K562 (cell line): ENCODE data around the gene SLC7A1. TPM values are rescaled to one million over a fixed set of nuclear protein-coding genes. Genes with fewer than 3 reads are reported as not detected.
A peak's percentile ranks its signal among the peaks of the same experiment; 100 is the strongest.

ENCODE experiments used
- ARID2 ChIP-seq: fragments of 450-650 bp; IDR thresholded peaks from 2 replicates; pipeline ENCODE4 v1.6.1; 2017; ENCODE audit warnings: antibody characterized with exemption, mild to moderate bottlenecking
- ATF1 ChIP-seq, 2 experiments: fragments of 450-650 bp in 1 of 2; IDR thresholded peaks; 2 replicates each; pipeline ENCODE4 v1.6.1; 2016; ENCODE audit warnings: missing compliant biosample characterization in 1 of 2, missing genetic modification characterization in 1 of 2
- BACH1 ChIP-seq: fragments of 200-800 bp; sonication (Bioruptor generic); IDR thresholded peaks from 2 replicates; pipeline ENCODE4 v1.6.1; 2016; ENCODE audit warnings: missing genetic modification characterization, missing compliant biosample characterization
- CEBPB ChIP-seq: fragments of 450-650 bp; IDR thresholded peaks from 2 replicates; pipeline ENCODE4 v1.6.1; 2016; ENCODE audit warnings: missing genetic modification characterization, missing compliant biosample characterization
- CEBPG ChIP-seq, 3 experiments: fragments of 200-800 bp in 1 of 3; sonication (Bioruptor generic) in 1 of 3; sonication (generic) in 1 of 3; formaldehyde crosslinking in 1 of 3; IDR thresholded peaks in 2 of 3; conservative IDR thresholded peaks in 1 of 3; 2 replicates each; pipeline versions ENCODE4 v1.6.1 to v1.8.0; 2016 to 2022; ENCODE audit warnings: missing compliant biosample characterization in 2 of 3, missing genetic modification characterization in 2 of 3, mild to moderate bottlenecking in 1 of 3, missing genetic modification reagents in 1 of 3
- DEAF1 ChIP-seq: fragments of 450-650 bp; formaldehyde crosslinking; IDR thresholded peaks from 2 replicates; pipeline ENCODE4 v1.4.0; 2020; ENCODE audit warnings: mild to moderate bottlenecking, moderate library complexity
- FOXP4 ChIP-seq: sonication (generic); formaldehyde crosslinking; IDR thresholded peaks from 2 replicates; pipeline ENCODE4 v1.8.0; 2022; ENCODE audit warnings: mild to moderate bottlenecking, missing genetic modification reagents, borderline replicate concordance
- GABPB2 ChIP-seq: fragments of 250-450 bp; sonication (Bioruptor Pico); conservative IDR thresholded peaks from 2 replicates; pipeline ENCODE4 v1.5.1; 2021; ENCODE audit warnings: mild to moderate bottlenecking
- NCOA4 ChIP-seq: fragments of 450-650 bp; IDR thresholded peaks from 2 replicates; pipeline ENCODE4 v1.6.1; 2018; ENCODE audit warnings: mild to moderate bottlenecking; ENCODE audit not compliant: partially characterized antibody
- PHB2 ChIP-seq: fragments of 450-650 bp; IDR thresholded peaks from 2 replicates; pipeline ENCODE4 v1.6.1; 2017; ENCODE audit warnings: low read depth
- POU5F1 ChIP-seq: fragments of 150-350 bp; IDR thresholded peaks from 2 replicates; pipeline ENCODE4 v1.6.1; 2014; ENCODE audit warnings: borderline replicate concordance, low read length, low read depth, mild to moderate bottlenecking; ENCODE audit not compliant: partially characterized antibody
- PRPF4 ChIP-seq: fragments of 200-400 bp; formaldehyde crosslinking; IDR thresholded peaks from one replicate; pipeline ENCODE4 v1.6.1; 2017; ENCODE audit warnings: low read length, low read depth, mild to moderate bottlenecking; ENCODE audit not compliant: insufficient read depth, poor library complexity, severe bottlenecking
- SNRNP70 ChIP-seq: fragments of 200-400 bp; formaldehyde crosslinking; optimal IDR thresholded peaks from 2 replicates; pipeline ENCODE3; 2017; ENCODE audit warnings: low read depth, low read length
- XRCC5 ChIP-seq: fragments of 200-400 bp; formaldehyde crosslinking; IDR thresholded peaks from 2 replicates; pipeline ENCODE4 v1.6.1; 2017; ENCODE audit warnings: low read depth, mild to moderate bottlenecking, low read length
- ZBTB7A ChIP-seq: IDR thresholded peaks from 2 replicates; pipeline ENCODE4 v1.6.1; 2011; ENCODE audit warnings: low read depth, mild to moderate bottlenecking, low read length, moderate library complexity, borderline replicate concordance; ENCODE audit not compliant: control insufficient read depth
- ZNF57 ChIP-seq: fragments of 450-650 bp; formaldehyde crosslinking; IDR thresholded peaks from 2 replicates; pipeline ENCODE4 v1.4.0; 2020; ENCODE audit warnings: mild to moderate bottlenecking, moderate library complexity
- ZNF586 ChIP-seq: fragments of 450-650 bp; formaldehyde crosslinking; conservative IDR thresholded peaks from 2 replicates; pipeline ENCODE4 v1.4.0; 2020; ENCODE audit warnings: mild to moderate bottlenecking, moderate library complexity
- ZNF717 ChIP-seq: fragments of 250-450 bp; sonication (Bioruptor Pico); IDR thresholded peaks from 2 replicates; pipeline ENCODE4 v1.5.0; 2021
- polyA plus RNA-seq, 8 experiments: library from polyadenylated mRNA; depleted of rRNA in 4 of 8; stranded (reverse) in 5 of 8; unstranded in 3 of 8; fragments of >200 nt; fragmentation: Nextera tagmentation in 2 of 8; fragmentation: Illumina TruSeq in 1 of 8; extraction: Ambion mirVana in 2 of 8; extraction: Trizol in 1 of 8; gene quantifications; 2 replicates each; pipeline versions ENCODE4 v1.2.1 to v1.2.3, GENCODE V29; 2011 to 2014; ENCODE audit warnings: inconsistent platforms in 1 of 8, missing spikeins in 1 of 8
- total RNA-seq, 7 experiments: library from RNA; depleted of rRNA in 6 of 7; stranded (reverse); fragments of >200 nt in 6 of 7; fragmentation: Illumina TruSeq in 2 of 7; extraction: Trizol in 2 of 7; gene quantifications; 2 replicates each; pipeline versions ENCODE4 v1.2.1 to v1.2.3, GENCODE V29; 2011 to 2021; ENCODE audit warnings: low replicate concordance in 1 of 7
- TF ChIP-seq, protein P1 (sequence below): IDR thresholded peaks from 2 replicates; pipeline ENCODE4 v1.6.1; 2011; ENCODE audit warnings: borderline replicate concordance, low read depth, mild to moderate bottlenecking, moderate library complexity, low read length; ENCODE audit not compliant: insufficient read depth, poor library complexity, severe bottlenecking
- TF ChIP-seq, protein P2 (sequence below): fragments of 250-450 bp; sonication (Bioruptor Pico); IDR thresholded peaks from 2 replicates; pipeline ENCODE4 v1.8.0; 2022; ENCODE audit warnings: moderate library complexity, mild to moderate bottlenecking, inconsistent platforms

Gene SLC7A1
- total and polyA plus RNA-seq, 9 of the 15 experiments (the other 6 are each of a cell fraction or from before 2014, with no cell fraction given), result 3.3 to 69.7 (median 10.8) TPM

DNA sequence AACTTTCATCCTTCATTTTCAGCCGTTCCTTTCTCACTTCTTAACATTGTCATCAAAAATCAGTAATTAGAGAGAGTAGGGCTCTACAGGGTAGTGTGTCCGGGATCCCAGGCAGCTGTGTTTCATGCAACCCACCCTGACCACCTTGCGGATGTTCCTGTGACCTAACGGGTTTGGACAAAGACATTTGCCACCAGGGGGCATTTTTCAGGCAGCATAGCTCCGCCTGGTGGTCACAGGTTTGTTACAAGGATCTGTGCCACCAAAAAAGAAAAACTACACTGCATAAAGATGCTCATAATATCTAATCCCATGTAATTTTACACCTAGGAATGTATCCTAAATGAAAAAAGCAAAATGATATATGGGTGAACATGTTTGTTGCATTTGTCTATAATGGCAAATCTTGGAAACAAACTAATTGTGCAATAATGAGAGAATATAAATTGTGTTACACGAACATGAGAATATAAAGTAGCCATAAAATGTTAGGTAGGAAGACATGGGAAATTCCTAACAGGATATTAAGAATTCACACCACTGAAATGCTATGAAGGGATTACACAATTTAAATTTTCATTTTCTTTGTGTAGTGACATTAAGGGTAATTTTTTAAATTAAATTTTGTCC, 123.0 kb downstream of the SLC7A1 start (continued):
- TF ChIP-seq CEBPG (CRISPR knock-in tag; IDR thresholded peaks at IDR 0.05) (no peak), CEBPG (tag; conservative IDR thresholded peaks at IDR 0.05 in 1 of 2, IDR thresholded peaks at IDR 0.05 in 1 of 2) (peak in 1 of 2 experiments; percentile 61; a peak in 2 of 4 replicates), ZNF57 (no peak), GABPB2 (CRISPR knock-in tag) (no peak), XRCC5 (peak; percentile 52; the same call in 1 of the 2 replicates), PRPF4 (no peak), CEBPB (tag) (peak; percentile 70; the same call in 1 of the 2 replicates), SNRNP70 (no peak), ZNF586 (no peak), ATF1 (CRISPR knock-in tag; IDR thresholded peaks at IDR 0.05) (no peak), ATF1 (tag; IDR thresholded peaks at IDR 0.05) (no peak), DEAF1 (CRISPR knock-in tag) (peak; percentile 44; the same call in 1 of the 2 replicates), ZBTB7A (peak; percentile 33; the same call in 1 of the 2 replicates), ZNF717 (CRISPR knock-in tag) (no peak), POU5F1 (no peak), NCOA4 (no peak), FOXP4 (no peak), BACH1 (tag) (no peak), ARID2 (peak; percentile 24; the same call in 1 of the 2 replicates), PHB2 (no peak)
- TF ChIP-seq, protein P1, sequence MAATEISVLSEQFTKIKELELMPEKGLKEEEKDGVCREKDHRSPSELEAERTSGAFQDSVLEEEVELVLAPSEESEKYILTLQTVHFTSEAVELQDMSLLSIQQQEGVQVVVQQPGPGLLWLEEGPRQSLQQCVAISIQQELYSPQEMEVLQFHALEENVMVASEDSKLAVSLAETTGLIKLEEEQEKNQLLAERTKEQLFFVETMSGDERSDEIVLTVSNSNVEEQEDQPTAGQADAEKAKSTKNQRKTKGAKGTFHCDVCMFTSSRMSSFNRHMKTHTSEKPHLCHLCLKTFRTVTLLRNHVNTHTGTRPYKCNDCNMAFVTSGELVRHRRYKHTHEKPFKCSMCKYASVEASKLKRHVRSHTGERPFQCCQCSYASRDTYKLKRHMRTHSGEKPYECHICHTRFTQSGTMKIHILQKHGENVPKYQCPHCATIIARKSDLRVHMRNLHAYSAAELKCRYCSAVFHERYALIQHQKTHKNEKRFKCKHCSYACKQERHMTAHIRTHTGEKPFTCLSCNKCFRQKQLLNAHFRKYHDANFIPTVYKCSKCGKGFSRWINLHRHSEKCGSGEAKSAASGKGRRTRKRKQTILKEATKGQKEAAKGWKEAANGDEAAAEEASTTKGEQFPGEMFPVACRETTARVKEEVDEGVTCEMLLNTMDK, result peak; percentile 66
- TF ChIP-seq, protein P2, sequence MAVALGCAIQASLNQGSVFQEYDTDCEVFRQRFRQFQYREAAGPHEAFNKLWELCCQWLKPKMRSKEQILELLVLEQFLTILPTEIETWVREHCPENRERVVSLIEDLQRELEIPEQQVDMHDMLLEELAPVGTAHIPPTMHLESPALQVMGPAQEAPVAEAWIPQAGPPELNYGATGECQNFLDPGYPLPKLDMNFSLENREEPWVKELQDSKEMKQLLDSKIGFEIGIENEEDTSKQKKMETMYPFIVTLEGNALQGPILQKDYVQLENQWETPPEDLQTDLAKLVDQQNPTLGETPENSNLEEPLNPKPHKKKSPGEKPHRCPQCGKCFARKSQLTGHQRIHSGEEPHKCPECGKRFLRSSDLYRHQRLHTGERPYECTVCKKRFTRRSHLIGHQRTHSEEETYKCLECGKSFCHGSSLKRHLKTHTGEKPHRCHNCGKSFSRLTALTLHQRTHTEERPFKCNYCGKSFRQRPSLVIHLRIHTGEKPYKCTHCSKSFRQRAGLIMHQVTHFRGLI (CRISPR knock-in tag), result no peak
